HEK293 (cell line): ENCODE results near the gene MAML2.

Source experiments
- CTCF ChIA-PET: fragments of 350-600 bp; formaldehyde crosslinking; extraction: SDS; loops from one replicate; lab custom pipeline; 2021; ENCODE audit warnings: antibody characterized with exemption; lab: Yijun Ruan, JAX
- POLR2A ChIA-PET: fragments of 300-600 bp; formaldehyde crosslinking; extraction: SDS; loops from one replicate; lab custom pipeline; 2020; ENCODE audit warnings: antibody characterized with exemption, inconsistent platforms; lab: Yijun Ruan, JAX
- H3K27ac ChIP-seq: fragments of 200-500 bp; sonication (Bioruptor generic); 2 replicates; pipeline ENCODE4 v1.5.1; 2014; ENCODE audit warnings: low read depth, low read length, control low read depth, inconsistent platforms; ENCODE audit errors: extremely low read depth
- H3K36me3 ChIP-seq, 2 experiments: fragments of 200-500 bp in 1 of 2; sonication (Bioruptor generic) in 1 of 2; 1 replicate in 1 of 2; 2 replicates in 1 of 2; pipeline ENCODE4 v1.5.1; 2014 to 2017; ENCODE audit warnings: inconsistent platforms in 2 of 2, low read length in 2 of 2; ENCODE audit not compliant: control insufficient read depth in 2 of 2, insufficient read depth in 1 of 2
- H3K4me1 ChIP-seq: fragments of 200-500 bp; sonication (Bioruptor generic); 2 replicates; pipeline ENCODE4 v1.5.1; 2014; ENCODE audit warnings: mild to moderate bottlenecking, low read length, inconsistent platforms; ENCODE audit not compliant: control insufficient read depth, insufficient read depth
- H3K4me3 ChIP-seq: 2 replicates; pipeline ENCODE4 v1.5.1; 2011; ENCODE audit warnings: low read depth, mild to moderate bottlenecking, control low read depth, low read length, moderate library complexity
- H3K9me3 ChIP-seq: fragments of 200-500 bp; sonication (Bioruptor generic); 2 replicates; pipeline ENCODE4 v1.5.1; 2014; ENCODE audit warnings: low read depth, low read length, inconsistent platforms; ENCODE audit not compliant: control insufficient read depth, insufficient read depth
- CTCF ChIP-seq: fragments of 450-650 bp; formaldehyde crosslinking; IDR thresholded peaks from 2 replicates; pipeline ENCODE4 v1.5.1; 2016; ENCODE audit warnings: missing biosample characterization, missing genetic modification characterization
- PBX3 ChIP-seq: sonication (generic); formaldehyde crosslinking; IDR thresholded peaks from 2 replicates; pipeline ENCODE4 v1.8.1; 2022; ENCODE audit warnings: mild to moderate bottlenecking, moderate library complexity, missing genetic modification reagents
- PRDM1 ChIP-seq: fragments of 450-650 bp; formaldehyde crosslinking; IDR thresholded peaks from 2 replicates; pipeline ENCODE4; 2016; ENCODE audit warnings: missing biosample characterization, missing genetic modification characterization
- SETDB1 ChIP-seq: IDR thresholded peaks from one replicate; pipeline ENCODE4 v1.6.1; 2017; ENCODE audit warnings: mild to moderate bottlenecking, low read length, moderate library complexity, mixed read lengths; ENCODE audit not compliant: insufficient read length
- YY2 ChIP-seq: fragments of 450-650 bp; formaldehyde crosslinking; IDR thresholded peaks from 2 replicates; pipeline ENCODE4 v1.5.1; 2016; ENCODE audit warnings: missing biosample characterization, missing genetic modification characterization
- ZBTB8A ChIP-seq: fragments of 450-650 bp; formaldehyde crosslinking; IDR thresholded peaks from 2 replicates; pipeline ENCODE4 v1.5.1; 2016; ENCODE audit warnings: missing biosample characterization, missing genetic modification characterization
- ZNF114 ChIP-seq: fragments of 450-650 bp; formaldehyde crosslinking; IDR thresholded peaks from 2 replicates; pipeline ENCODE4 v1.5.0; 2017; ENCODE audit warnings: missing biosample characterization, missing genetic modification characterization
- ZNF16 ChIP-seq: fragments of 450-650 bp; formaldehyde crosslinking; IDR thresholded peaks from 2 replicates; pipeline ENCODE4 v1.5.1; 2016; ENCODE audit warnings: low read depth, missing biosample characterization, missing genetic modification characterization
- ZNF2 ChIP-seq: fragments of 450-650 bp; formaldehyde crosslinking; IDR thresholded peaks from 2 replicates; pipeline ENCODE4 v1.5.1; 2016; ENCODE audit warnings: missing biosample characterization, missing genetic modification characterization
- ZNF324 ChIP-seq: fragments of 450-650 bp; formaldehyde crosslinking; IDR thresholded peaks from 2 replicates; pipeline ENCODE4 v1.5.1; 2016; ENCODE audit warnings: missing biosample characterization, missing genetic modification characterization
- ZNF362 ChIP-seq: fragments of 450-650 bp; formaldehyde crosslinking; IDR thresholded peaks from 2 replicates; pipeline ENCODE4 v1.5.1; 2016; ENCODE audit warnings: missing biosample characterization, missing genetic modification characterization
- ZNF394 ChIP-seq: fragments of 450-650 bp; formaldehyde crosslinking; IDR thresholded peaks from 2 replicates; pipeline ENCODE4 v1.5.1; 2016; ENCODE audit warnings: missing biosample characterization, missing genetic modification characterization, mild to moderate bottlenecking, moderate library complexity, borderline replicate concordance
- ZNF513 ChIP-seq: fragments of 450-650 bp; IDR thresholded peaks from 2 replicates; pipeline ENCODE4 v1.5.1; 2018; ENCODE audit warnings: missing biosample characterization, missing genetic modification characterization
- ZNF521 ChIP-seq: fragments of 450-650 bp; formaldehyde crosslinking; IDR thresholded peaks from 2 replicates; pipeline ENCODE4 v1.5.1; 2017; ENCODE audit warnings: missing biosample characterization, mild to moderate bottlenecking, missing genetic modification characterization
- ZNF560 ChIP-seq: fragments of 450-650 bp; formaldehyde crosslinking; IDR thresholded peaks from 2 replicates; pipeline ENCODE4 v1.5.1; 2017; ENCODE audit warnings: missing biosample characterization, missing genetic modification characterization, borderline replicate concordance
- ZNF571 ChIP-seq: fragments of 450-650 bp; formaldehyde crosslinking; IDR thresholded peaks from 2 replicates; pipeline ENCODE4 v1.5.0; 2017; ENCODE audit warnings: missing biosample characterization, missing genetic modification characterization
- ZNF626 ChIP-seq: fragments of 450-650 bp; sonication (Bioruptor Pico); formaldehyde crosslinking; IDR thresholded peaks from 2 replicates; pipeline ENCODE4 v1.5.1; 2018; ENCODE audit warnings: missing biosample characterization, missing genetic modification characterization, inconsistent platforms
- ZNF677 ChIP-seq: fragments of 450-650 bp; IDR thresholded peaks from 2 replicates; pipeline ENCODE4 v1.5.0; 2018; ENCODE audit warnings: missing biosample characterization, mild to moderate bottlenecking, missing genetic modification characterization, moderate library complexity
- ZNF692 ChIP-seq: fragments of 450-650 bp; formaldehyde crosslinking; IDR thresholded peaks from 2 replicates; pipeline ENCODE4 v1.5.1; 2016; ENCODE audit warnings: missing biosample characterization, missing genetic modification characterization

The MAML2 gene

GRCh38 chr11:96084610-96085318 is 258.2 kb downstream of the MAML2 start (continued):
- TF ChIP-seq ZNF513 (tag by site-specific recombination) (no peak), ZNF626 (tag by site-specific recombination) (no peak)

GRCh38 chr11:96082936-96083335 is 260.1 kb downstream of the MAML2 start:
- POLR2A ChIA-PET: no interaction called here
- Histone ChIP-seq H3K4me1 (no peaks in the 10 kb centered on the region), H3K4me3 (no peak overlapping the region), H3K36me3 (no peaks in the 10 kb centered on the region), H3K9me3 (no peaks in the 10 kb centered on the region), H3K27ac (no peak overlapping the region)
- CTCF ChIA-PET: no interaction called here
- TF ChIP-seq ZNF571 (tag by site-specific recombination) (no peak), CTCF (tag by site-specific recombination) (no peak), YY2 (tag by site-specific recombination) (no peak), PBX3 (CRISPR knock-in tag) (no peak), PRDM1 (no peak), ZNF114 (no peak), SETDB1 (no peak), ZNF692 (tag by site-specific recombination) (no peak), ZNF362 (tag by site-specific recombination) (no peak), ZBTB8A (tag by site-specific recombination) (no peak), ZNF394 (tag by site-specific recombination) (no peak), ZNF560 (tag by site-specific recombination) (no peak), ZNF677 (tag by site-specific recombination) (no peak), ZNF2 (no peak), ZNF324 (no peak), ZNF521 (tag by site-specific recombination) (no peak), ZNF16 (no peak)
